GM21786 (cell line): ENCODE measurements around the gene PERM1.
"Not testable (repeated sequence)": the region's sequence is repeated elsewhere in the genome, so short reads cannot be mapped to it uniquely, and the experiment has no call there.

Source experiments
- ATAC-seq: cut with Tn5 transposase; IDR thresholded peaks from one replicate; pipeline ENCODE4 v1.9.1; 2021; ENCODE audit not compliant: unreplicated experiment

Gene PERM1, protein sequence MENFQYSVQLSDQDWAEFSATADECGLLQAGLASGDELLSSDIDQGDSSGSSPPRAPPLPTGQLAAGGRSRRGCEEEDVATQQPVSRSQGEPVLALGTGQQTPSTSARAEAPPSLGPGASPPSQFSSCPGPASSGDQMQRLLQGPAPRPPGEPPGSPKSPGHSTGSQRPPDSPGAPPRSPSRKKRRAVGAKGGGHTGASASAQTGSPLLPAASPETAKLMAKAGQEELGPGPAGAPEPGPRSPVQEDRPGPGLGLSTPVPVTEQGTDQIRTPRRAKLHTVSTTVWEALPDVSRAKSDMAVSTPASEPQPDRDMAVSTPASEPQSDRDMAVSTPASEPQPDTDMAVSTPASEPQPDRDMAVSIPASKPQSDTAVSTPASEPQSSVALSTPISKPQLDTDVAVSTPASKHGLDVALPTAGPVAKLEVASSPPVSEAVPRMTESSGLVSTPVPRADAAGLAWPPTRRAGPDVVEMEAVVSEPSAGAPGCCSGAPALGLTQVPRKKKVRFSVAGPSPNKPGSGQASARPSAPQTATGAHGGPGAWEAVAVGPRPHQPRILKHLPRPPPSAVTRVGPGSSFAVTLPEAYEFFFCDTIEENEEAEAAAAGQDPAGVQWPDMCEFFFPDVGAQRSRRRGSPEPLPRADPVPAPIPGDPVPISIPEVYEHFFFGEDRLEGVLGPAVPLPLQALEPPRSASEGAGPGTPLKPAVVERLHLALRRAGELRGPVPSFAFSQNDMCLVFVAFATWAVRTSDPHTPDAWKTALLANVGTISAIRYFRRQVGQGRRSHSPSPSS

DNA sequence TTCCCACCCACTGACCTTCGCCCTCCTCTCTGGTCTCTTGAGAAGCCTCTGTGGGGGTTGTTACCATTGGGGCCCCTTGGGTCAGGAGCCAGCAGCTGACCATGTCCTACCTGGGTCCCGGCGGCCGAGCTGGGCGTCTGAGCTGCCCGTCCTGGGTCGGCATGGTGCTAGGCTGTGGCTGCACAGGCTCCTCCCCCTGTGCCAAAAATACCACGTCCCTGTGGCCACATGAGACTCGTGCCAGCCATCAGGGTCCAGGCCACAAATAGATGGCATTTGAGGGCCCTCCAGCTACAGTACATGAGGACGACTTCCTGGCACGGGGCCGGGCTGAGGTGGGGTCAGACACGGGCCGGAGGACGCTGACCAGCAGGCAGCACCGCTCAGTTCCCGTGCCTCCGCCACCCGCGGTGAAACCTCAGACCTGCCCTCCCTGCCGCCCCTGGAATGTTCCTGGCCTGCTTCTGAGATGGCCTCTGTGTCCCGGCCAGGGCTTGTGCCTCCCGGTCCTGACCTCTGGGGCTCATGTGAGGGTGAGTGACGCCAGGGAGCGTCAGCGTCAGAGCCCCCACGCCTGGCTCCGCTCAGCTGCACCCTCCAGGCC lies at the start of gene PERM1:
TSS of gene PERM1 (minus strand) at position 139 of the 604 bp plus-strand sequence. CDS start 1,064 bp downstream, outside the sequence.
- ATAC-seq: no peak

DNA sequence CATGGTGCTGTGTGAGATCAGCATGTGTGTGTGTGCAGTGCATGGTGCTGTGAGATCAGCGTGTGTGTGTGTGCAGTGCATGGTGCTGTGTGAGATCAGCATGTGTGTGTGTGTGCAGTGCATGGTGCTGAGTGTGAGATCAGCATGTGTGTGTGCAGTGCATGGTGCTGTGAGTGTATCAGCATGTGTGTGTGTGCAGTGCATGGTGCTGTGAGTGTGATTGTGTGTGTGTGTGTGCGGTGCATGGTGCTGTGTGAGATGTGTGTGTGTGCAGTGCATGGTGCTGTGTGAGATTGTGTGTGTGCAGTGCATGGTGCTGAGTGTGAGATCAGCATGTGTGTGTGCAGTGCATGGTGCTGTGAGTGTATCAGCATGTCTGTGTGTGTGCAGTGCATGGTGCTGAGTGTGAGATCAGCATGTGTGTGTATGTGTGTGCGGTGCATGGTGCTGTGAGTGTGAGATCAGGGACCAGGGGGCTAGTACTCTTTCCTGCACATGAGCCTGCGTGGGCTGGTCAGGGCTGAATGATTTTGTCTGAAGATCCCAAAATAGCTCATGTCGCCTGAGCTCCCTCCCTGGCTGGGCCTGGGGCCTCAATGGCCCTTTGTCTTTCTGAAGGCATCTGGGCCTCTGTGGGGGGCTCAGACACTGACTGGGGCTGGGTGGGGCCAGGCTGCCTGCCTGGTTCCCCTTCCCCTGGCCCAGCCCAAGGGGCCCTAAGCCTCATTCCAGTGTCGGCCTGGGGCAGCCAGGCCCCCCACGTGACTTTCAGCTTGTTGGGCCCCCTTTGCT lies 49.2 kb upstream of the PERM1 start:
- ATAC-seq: not testable (repeated sequence)

DNA sequence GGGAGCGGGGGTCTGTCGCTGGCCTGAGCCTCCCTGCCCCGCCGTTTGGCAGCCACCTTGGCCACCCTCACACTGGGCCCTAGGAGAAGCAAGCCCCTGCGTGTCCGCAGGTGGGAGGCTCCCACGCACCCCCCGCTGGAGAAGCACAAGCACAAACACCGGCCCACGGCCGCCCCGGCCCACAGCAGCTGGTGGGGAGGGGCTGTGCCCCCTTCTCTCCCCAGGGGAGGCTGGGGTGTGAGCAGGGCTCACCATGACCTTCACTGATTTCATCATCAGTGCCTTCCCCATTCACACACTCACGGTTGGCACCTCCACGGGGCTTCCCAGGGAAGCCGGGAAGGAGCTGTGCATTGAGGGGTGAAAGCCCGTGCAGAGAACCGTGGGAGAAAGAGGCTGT lies 45.9 kb upstream of the PERM1 start:
- ATAC-seq: no peak

DNA sequence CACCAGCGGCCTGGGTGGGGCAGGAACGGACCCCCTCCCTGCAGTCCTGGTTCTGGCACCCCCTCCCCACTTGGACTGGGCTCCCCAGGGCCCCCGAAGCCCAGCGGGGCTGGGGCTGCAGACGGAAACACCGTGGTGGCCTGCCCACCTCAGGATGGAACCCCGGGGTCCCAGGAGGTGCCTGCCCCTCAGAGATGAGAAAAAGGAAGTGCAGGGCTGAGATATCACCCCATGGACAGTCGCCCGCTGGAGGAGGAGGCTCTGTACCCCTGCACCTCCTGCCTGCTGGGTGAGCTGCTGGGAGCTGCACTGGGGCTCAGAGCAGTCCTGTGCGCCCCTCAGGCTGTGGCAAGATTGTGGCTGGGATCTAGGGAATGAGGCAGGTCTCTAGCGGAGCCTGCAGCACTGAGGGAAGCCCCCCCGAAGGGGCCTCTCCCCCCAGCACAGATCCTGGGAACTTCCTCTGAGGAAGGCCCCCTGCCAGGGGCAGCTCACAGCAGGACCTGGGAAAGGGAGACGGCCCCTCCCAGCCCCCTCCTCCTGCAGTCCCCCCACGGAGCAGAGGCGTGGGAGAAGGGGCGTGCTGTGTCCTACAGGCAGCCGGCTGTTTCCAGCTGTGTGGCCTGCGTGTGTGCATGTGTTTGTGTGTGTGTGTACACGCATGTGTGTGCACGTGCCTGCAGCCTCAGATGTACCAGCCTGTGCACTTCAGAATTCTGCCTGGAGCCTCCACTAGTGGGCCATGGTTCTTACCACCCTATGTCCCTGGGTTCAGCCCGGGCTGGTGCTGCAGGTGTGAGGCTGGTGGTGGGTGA lies 44.9 kb upstream of the PERM1 start:
- no peak for ATAC-seq

DNA sequence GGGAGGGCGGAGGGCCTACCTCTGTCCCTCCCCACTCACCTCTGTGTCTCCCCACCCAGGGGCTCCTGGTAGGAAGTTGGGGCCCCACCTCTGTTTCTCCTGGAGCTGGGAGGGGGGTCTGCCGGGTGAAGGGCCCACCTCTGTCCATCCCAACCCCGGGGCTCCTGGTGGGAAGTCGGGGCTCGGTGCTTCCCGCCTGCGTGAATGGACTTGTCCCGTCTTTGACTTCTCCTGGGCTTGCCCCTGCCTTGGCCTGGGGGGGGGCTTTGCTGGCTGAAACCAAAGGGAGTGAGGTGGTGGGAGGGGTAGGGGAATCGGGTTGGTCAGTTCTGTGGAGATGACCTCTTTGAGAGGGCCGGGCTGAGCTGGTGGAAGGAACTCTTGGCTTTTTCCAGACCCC lies 43.8 kb upstream of the PERM1 start:
- ATAC-seq: no peak

DNA sequence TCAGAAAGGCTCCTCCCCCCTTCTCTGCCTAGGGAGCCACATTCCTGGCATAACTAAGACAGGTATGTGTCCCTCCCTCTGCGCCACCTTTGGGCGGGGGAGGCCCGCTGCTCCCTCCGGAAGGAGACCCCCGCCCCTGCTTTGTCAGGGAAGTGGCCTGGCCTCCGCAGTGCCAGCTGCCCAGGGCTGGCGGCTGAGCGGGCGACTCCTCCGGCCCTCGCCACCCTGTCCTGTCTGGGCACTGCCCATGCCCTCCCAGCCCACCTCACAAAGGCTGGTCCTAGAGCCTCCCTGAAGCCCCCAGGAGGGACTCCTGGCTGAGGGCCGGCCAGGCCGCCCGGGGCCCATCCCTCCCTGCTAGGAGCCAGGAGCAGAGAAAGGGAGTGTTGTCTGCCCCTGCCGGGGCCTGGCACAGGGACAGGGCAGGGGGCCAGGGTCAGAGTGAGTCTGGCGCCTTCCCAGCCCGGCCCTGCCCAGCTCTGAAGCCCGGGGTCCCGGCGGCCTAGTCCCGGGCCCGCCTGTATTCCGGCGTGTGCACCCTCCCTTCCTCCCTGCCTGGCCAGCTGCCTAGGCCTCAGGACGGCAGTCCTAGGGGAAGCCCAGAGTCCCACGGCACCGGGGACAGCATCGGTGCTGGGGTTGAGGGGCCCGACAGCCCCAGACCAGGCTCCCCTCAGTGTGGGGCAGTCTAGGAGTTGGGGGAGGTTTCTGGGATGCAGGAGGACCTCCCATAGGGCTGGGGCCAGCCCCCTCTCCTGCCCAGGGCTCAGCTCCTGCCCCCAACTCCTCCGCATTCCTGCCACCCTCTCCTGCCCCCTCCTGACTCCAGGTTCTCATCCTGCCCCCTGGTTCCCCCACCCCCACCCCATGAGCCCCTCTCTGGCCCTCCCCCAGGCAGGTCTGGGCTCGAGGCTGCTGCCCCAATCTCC lies 43.1 kb upstream of the PERM1 start:
- no peak for ATAC-seq

DNA sequence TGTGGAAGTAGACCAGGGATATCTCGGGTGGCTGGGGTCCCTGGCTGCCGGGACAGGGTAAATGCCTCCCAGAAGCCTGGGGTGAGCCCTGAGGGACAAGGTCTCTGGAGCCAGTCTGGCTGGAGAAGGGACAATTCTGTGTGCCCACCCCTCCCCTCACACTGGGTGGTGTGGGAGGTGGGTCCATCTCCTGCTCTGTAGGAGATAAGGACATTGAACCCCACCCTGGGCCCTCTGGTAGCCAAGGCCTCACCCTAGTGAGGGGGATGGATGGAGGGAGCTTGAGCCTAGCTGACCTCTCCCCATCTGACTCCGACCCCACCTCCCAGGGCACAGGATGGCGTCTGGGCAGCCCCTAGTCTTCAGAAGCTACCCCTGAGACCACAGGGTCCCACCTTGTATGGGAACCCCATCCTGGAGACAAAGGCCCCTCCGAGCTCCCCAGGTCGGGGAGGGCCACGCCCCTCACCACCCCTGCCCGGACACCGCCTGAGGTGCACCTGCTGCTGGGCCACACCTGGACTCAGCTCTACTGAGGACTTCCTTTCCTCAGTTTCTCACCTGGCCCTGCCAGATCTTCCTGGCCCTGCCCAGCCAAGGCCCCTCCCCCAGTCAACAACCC lies 42.4 kb upstream of the PERM1 start:
- no peak for ATAC-seq

DNA sequence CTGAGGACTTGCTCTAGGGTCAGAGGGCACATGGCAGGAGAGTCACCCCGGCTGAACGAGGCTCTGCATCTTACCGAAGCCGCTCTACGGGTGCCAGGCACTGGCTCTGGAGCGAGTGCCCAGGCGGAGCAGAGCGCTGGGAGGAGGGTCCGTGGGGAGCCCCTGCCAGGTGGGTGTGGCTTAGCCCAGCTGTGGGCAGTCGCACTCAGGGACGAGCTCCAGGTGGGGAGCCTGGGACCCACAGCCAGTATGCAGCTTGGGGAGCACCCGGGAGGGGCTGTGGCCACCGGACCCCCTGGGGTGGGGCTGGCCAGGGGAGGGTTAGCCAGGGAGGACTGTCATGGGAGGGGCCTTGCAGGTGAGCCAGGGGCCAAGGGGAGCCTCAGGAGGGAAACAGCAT lies 41.8 kb upstream of the PERM1 start:
- ATAC-seq: no peak

DNA sequence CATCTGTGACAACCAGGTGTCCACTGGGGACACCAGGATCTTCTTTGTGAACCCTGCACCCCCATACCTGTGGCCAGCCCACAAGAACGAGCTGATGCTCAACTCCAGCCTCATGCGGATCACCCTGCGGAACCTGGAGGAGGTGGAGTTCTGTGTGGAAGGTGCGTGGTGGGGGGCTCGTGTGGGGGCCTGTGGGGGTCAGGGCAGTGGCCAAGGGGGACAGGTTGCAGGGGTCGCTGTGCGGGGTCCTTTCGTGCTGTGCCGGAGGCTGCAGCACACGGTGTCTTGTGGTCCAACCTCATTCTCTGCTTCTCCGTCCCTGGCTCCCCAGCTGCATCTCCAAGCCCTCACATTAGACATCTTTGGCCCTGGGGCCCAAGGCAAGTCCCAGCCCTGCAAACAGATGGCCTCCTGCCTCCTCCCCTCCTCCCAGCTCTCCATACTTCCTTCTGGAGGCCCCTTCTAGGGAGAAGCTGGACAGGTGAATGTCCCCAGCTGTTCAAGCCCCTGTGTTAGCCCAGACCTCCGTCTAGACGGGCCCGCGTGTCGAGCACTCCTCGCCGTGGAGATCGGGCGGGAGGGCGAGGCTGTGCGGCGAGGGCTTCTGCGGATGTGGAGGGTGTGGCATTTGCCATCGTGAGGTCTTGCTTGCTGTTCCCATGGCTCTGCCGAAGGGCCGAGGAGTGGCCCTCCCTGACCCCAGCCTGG lies 40.6 kb upstream of the PERM1 start:
- ATAC-seq: no peak

DNA sequence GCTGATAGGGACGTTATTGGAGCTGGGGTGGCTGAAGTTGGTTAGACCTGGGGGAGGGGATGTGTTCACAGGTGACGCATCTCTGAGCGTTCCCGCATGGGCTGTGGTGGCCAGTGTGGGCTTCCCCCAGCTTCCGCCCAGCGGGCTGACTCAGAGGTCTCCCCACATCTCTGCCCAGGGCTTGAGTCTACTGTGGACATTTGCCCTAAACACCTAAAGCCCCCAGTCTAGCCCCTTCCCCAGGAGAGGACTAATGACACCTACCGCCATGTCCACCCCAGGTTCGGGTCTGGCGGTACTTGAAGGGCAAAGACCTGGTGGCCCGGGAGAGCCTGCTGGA lies 40.0 kb upstream of the PERM1 start:
- no peak for ATAC-seq

DNA sequence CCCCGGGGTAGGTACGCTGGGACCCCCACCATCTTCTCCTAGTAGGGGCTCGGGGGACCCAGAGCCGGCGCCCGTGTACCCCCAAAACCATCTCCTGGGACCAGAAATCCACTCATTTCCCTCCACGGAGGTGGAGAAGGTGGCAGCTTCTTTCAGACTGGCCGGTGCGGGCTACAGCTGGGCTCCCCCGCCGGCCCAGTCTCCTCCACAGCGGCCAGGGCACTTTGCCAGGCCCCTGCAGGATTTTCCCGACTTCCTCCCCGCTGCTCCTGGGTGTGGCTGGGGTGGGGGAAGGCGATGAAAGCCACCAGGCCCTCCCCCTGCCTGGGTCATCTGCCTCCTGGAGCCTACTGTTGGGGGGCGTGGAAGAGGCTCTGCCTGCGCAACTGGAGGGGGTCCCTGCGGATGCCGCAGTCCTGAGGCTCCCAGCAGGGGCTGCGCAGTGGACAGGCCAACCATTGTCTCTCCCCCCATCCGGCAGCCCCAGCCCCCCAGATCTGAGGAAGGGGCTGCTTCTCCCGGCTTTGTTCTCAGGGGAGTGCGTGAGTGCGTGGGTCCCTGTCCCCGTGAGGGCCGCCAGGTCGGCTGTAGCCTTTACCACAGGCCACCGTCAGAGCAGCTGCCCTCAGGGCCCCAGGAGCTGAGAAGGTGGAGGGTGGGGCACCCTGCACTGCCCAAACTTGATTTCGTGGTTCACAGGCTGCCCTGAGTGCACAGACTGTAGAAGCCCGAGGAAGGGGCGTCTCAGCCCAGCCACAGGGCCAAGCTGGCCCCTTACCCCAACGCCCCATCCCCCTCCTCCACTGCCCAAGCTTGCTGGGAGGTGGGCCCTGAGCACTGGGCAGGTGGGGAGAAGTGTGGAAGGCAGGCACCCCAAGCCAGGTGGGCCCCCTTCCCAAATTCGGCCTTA lies 39.4 kb upstream of the PERM1 start:
- ATAC-seq: no peak

DNA sequence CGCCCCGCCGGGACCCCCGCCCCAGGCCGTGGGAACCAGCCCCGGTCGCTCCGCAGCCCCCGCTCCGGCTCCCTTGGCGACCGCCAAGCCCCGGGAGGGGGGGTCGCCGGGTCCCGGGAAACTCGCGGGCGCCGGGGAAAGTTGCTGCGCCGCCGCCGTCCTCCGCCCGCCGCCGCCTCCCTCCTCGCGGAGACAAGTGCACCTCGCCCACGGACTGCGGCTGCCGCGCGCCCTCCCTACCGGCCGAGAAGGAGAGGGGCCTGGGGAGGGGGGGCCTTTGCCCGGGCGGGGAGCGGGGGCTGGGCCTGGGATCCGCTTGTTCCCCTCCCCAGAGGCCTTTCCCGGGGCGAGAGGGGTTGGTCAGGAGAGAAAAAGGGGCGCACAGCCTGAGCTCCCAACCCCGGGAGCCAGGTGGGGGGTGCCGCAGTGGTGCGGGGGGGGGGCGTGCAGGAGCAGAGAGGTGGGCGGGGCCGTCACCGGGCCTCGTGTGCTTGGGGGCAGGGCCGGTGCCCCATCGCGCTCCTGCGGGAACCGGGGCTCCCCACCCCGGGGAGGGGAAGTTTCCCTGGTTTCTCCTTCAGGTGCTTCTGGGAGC lies 38.6 kb upstream of the PERM1 start:
- ATAC-seq: peak; percentile 7

DNA sequence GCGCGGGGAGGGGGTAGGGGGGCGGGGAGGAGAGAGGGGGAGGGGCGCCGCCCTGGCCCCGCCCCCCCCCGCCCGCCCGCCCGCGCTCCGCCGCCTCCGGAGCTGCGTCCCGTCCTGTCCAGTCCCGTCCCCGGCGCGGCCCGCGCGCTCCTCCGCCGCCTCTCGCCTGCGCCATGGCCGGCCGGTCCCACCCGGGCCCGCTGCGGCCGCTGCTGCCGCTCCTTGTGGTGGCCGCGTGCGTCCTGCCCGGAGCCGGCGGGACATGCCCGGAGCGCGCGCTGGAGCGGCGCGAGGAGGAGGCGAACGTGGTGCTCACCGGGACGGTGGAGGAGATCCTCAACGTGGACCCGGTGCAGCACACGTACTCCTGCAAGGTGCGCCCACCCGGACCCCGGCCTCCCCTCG lies 38.1 kb upstream of the PERM1 start, which contains the start of gene AGRN:
TSS of gene AGRN (plus strand) at position 121 of the 405 bp plus-strand sequence. CDS start at position 174, 53 bp downstream.
- peak; percentile 21 for ATAC-seq

DNA sequence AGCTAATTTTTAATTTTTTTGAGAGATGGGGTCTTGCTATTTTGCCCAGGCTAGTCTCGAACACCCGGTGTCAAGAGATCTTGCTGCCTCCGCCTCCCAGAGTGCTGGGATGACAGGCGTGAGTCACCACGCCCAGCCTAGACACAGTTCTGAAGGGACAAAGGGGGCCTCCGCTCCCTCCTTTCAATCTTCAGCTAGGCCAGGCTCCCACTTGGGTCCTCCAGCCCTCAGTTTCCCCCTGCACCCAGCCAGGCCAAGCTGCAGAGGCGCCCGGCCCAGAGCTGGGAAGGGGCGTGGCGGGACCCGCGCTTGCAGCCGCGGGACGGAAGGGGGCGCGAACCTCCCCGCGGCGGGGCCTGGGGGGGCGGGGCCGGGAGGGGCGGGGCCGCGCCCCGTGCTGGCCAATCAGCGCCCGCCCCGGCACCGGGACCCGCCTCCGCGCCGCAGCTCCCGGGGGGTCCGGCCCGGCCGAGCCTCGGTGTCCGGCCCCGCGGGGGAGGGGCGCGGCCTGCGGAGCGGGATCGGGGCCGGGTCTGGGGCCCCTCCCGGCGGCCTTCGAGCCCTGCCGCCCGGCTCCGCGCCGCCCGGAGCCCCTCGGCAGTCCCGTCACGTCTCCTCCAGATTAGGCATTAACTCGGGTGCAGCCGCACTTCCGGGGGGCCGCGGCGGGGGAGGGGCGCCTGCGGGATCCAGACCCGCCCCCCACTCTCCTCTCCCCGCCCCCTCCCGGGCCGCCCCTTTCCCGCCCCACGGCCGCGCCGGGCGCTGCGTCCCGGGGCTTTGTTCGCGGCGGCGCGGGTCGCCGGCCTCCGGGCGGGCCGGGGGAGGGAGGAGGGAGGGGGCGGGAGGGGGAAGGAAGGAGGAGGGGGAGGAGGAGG lies 37.5 kb upstream of the PERM1 start:
- peak; percentile 56 for ATAC-seq

DNA sequence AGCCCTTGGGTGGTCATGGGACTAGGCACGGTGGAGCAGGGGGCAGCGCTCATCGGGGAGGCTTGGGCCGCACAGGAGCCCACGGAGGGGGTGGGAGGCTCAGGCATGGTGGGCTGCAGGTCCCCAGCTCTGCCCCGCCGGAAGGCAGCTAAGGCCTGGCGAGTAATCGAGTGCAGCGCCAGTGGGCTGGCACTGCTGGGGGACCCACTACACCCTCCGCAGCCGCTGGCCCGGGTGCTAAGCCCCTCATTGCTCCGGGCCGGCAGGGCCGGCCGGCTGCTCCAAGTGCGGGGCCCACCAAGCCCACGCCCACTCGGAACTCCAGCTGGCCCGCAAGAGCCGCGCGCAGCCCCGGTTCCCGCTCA lies 36.4 kb upstream of the PERM1 start:
- not testable (repeated sequence) for ATAC-seq
